HG02973 (cell line): ENCODE results near the gene GIMAP1.
"Not testable (repeated sequence)": the region's sequence is repeated elsewhere in the genome, so short reads cannot be mapped to it uniquely, and the experiment has no call there.

Experiments
- ATAC-seq: cut with Tn5 transposase; IDR thresholded peaks from one replicate; pipeline ENCODE4 v1.9.1; 2021; ENCODE audit warnings: moderate library complexity; ENCODE audit not compliant: unreplicated experiment

Gene GIMAP1

GRCh38 chr7:150716368-150716767 lies at the start of gene GIMAP1:
Gene GIMAP1 (plus strand): TSS chr7:150716613. CDS start chr7:150719048, 2,435 bp downstream.
- ATAC-seq: peak; percentile 66

GRCh38 chr7:150668472-150668911 lies 47.9 kb upstream of the GIMAP1 start:
- ATAC-seq: peak; percentile 76

GRCh38 chr7:150668977-150669376 lies 47.4 kb upstream of the GIMAP1 start:
- no peak for ATAC-seq

- not testable (repeated sequence) for ATAC-seq
These were observed 44.4 kb upstream of the GIMAP1 start for GRCh38 chr7:150671798-150672585.

- no peak for ATAC-seq
These were observed 40.7 kb upstream of the GIMAP1 start for GRCh38 chr7:150675714-150676113.

- ATAC-seq: not testable (repeated sequence)
These were observed 40.1 kb upstream of the GIMAP1 start for GRCh38 chr7:150676276-150676675.

GRCh38 chr7:150676854-150677253 lies 39.6 kb upstream of the GIMAP1 start:
- ATAC-seq: not testable (repeated sequence)

GRCh38 chr7:150678601-150679000 lies 37.8 kb upstream of the GIMAP1 start:
- ATAC-seq: not testable (repeated sequence)

- not testable (repeated sequence) for ATAC-seq
These were observed 36.0 kb upstream of the GIMAP1 start for GRCh38 chr7:150680364-150680763.

GRCh38 chr7:150685219-150686029 lies 31.0 kb upstream of the GIMAP1 start, which contains the start of gene GIMAP2:
Gene GIMAP2 (plus strand): TSS chr7:150685706. CDS start chr7:150687060, 1,354 bp downstream.
- ATAC-seq: peak; percentile 96

GRCh38 chr7:150686030-150686631 lies 30.3 kb upstream of the GIMAP1 start:
- ATAC-seq: no peak

GRCh38 chr7:150688630-150689029 lies 27.8 kb upstream of the GIMAP1 start:
- no peak for ATAC-seq

- ATAC-seq: no peak
These were observed 20.8 kb upstream of the GIMAP1 start for GRCh38 chr7:150695654-150696053.

- ATAC-seq: no peak
These were observed 13.2 kb upstream of the GIMAP1 start for GRCh38 chr7:150703209-150703608.

GRCh38 chr7:150715293-150715692 lies 1.1 kb upstream of the GIMAP1 start:
- no peak for ATAC-seq

- ATAC-seq: no peak
These were observed 675 bp upstream of the GIMAP1 start for GRCh38 chr7:150715738-150716137.

GRCh38 chr7:150716939-150717338 lies 526 bp downstream of the GIMAP1 start:
- no peak for ATAC-seq

- ATAC-seq: no peak
These were observed 1.5 kb downstream of the GIMAP1 start for GRCh38 chr7:150717814-150718420.

GRCh38 chr7:150719436-150719835 lies 3.0 kb downstream of the GIMAP1 start:
- ATAC-seq: no peak

GRCh38 chr7:150719960-150720891 lies 3.8 kb downstream of the GIMAP1 start:
- ATAC-seq: no peak
